ENCODE data around the gene TENM4. TPM values are rescaled to one million over a fixed set of nuclear protein-coding genes. Genes with fewer than 3 reads are reported as not detected.

Gene TENM4
- polyA plus RNA-seq, 1 donor from 2014 or later, result 16.8 TPM

DNA sequence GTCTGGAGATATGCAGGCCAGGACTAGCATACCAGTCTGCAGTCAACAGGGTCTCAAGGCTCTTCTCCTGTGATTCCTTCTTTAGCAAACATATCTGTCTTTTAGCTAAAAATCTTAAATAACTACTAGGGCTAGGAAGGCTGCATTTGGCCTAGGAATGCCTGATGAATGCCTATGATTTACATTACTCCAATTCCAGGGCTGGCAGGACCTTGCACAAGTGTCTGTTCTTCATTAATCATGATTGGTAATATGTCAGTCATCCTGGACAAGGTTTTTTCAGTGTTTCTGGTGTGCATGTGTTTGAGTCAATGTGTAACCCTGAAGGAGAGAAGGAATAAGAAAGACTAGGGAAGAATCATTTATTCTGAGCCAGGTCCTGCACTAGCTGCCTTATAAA lies 585.7 kb downstream of the TENM4 start:
- Histone ChIP-seq H3F3A (ENCODE audit: insufficient read depth, low read length, poor library complexity, severe bottlenecking) (no peaks in the 10 kb centered on the region), H3K9me3 (ENCODE audit: low read length) (no peaks in the 10 kb centered on the region), H3K4me2 (ENCODE audit: low read length) (no peak overlapping the region), H3K27me3 (ENCODE audit: insufficient read depth, low read depth, low read length) (no peaks in the 10 kb centered on the region), H3K9ac (ENCODE audit: low read length) (no peak overlapping the region), H3K36me3 (ENCODE audit: insufficient read depth, low read length) (peaks cover 5% of the 10 kb centered on the region), H3K27ac (ENCODE audit: low read length) (no peak overlapping the region), H2AFZ (ENCODE audit: low read depth, low read length) (no peak overlapping the region), H4K20me1 (ENCODE audit: insufficient read depth) (no peaks in the 10 kb centered on the region), H3K79me2 (replicated peaks; ENCODE audit: insufficient read depth, low read length) (no peaks in the 10 kb centered on the region), H3K4me3 (ENCODE audit: low read length) (no peak overlapping the region), H3K9me2 (ENCODE audit: insufficient read depth, low read length) (no peaks in the 10 kb centered on the region)
- TF ChIP-seq MXI1 (conservative IDR thresholded peaks at IDR 0.05; ENCODE audit: poor library complexity, severe bottlenecking) (no peak), SMC3 (conservative IDR thresholded peaks at IDR 0.05; ENCODE audit: poor library complexity) (no peak), POLR2AphosphoS5 (IDR thresholded peaks at IDR 0.05) (no peak), EP300 (conservative IDR thresholded peaks at IDR 0.05; ENCODE audit: poor library complexity, severe bottlenecking) (no peak), EZH2 (IDR thresholded peaks at IDR 0.05; ENCODE audit: borderline replicate concordance, insufficient read depth, low read length, poor library complexity, severe bottlenecking) (no peak), RAD21 (conservative IDR thresholded peaks at IDR 0.05) (no peak), TAF1 (IDR thresholded peaks at IDR 0.05; ENCODE audit: low read depth) (no peak)
- TF ChIP-seq, protein P1, sequence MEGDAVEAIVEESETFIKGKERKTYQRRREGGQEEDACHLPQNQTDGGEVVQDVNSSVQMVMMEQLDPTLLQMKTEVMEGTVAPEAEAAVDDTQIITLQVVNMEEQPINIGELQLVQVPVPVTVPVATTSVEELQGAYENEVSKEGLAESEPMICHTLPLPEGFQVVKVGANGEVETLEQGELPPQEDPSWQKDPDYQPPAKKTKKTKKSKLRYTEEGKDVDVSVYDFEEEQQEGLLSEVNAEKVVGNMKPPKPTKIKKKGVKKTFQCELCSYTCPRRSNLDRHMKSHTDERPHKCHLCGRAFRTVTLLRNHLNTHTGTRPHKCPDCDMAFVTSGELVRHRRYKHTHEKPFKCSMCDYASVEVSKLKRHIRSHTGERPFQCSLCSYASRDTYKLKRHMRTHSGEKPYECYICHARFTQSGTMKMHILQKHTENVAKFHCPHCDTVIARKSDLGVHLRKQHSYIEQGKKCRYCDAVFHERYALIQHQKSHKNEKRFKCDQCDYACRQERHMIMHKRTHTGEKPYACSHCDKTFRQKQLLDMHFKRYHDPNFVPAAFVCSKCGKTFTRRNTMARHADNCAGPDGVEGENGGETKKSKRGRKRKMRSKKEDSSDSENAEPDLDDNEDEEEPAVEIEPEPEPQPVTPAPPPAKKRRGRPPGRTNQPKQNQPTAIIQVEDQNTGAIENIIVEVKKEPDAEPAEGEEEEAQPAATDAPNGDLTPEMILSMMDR (IDR thresholded peaks at IDR 0.05; ENCODE audit: poor library complexity, severe bottlenecking), result no peak
- TF ChIP-seq, protein P2, sequence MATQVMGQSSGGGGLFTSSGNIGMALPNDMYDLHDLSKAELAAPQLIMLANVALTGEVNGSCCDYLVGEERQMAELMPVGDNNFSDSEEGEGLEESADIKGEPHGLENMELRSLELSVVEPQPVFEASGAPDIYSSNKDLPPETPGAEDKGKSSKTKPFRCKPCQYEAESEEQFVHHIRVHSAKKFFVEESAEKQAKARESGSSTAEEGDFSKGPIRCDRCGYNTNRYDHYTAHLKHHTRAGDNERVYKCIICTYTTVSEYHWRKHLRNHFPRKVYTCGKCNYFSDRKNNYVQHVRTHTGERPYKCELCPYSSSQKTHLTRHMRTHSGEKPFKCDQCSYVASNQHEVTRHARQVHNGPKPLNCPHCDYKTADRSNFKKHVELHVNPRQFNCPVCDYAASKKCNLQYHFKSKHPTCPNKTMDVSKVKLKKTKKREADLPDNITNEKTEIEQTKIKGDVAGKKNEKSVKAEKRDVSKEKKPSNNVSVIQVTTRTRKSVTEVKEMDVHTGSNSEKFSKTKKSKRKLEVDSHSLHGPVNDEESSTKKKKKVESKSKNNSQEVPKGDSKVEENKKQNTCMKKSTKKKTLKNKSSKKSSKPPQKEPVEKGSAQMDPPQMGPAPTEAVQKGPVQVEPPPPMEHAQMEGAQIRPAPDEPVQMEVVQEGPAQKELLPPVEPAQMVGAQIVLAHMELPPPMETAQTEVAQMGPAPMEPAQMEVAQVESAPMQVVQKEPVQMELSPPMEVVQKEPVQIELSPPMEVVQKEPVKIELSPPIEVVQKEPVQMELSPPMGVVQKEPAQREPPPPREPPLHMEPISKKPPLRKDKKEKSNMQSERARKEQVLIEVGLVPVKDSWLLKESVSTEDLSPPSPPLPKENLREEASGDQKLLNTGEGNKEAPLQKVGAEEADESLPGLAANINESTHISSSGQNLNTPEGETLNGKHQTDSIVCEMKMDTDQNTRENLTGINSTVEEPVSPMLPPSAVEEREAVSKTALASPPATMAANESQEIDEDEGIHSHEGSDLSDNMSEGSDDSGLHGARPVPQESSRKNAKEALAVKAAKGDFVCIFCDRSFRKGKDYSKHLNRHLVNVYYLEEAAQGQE (IDR thresholded peaks at IDR 0.05; ENCODE audit: borderline replicate concordance), result no peak

- H3K9me3 ChIP-seq (ENCODE audit: low read length), result no peaks in the 10 kb centered on the region
- no peak overlapping the region for H3K4me2 ChIP-seq (ENCODE audit: low read length)
- no peak overlapping the region for H3K9ac ChIP-seq (ENCODE audit: low read length)
- H3K9me2 ChIP-seq (ENCODE audit: insufficient read depth, low read length), result no peaks in the 10 kb centered on the region
- no peaks in the 10 kb centered on the region for H3F3A ChIP-seq (ENCODE audit: insufficient read depth, low read length, poor library complexity, severe bottlenecking)
- no peaks in the 10 kb centered on the region for H3K79me2 ChIP-seq (replicated peaks; ENCODE audit: insufficient read depth, low read length)
- H4K20me1 ChIP-seq (ENCODE audit: insufficient read depth), result no peaks in the 10 kb centered on the region
- TF ChIP-seq, protein P2 (IDR thresholded peaks at IDR 0.05; ENCODE audit: borderline replicate concordance), result no peak
- TF ChIP-seq RAD21 (conservative IDR thresholded peaks at IDR 0.05), result no peak
- TF ChIP-seq MXI1 (conservative IDR thresholded peaks at IDR 0.05; ENCODE audit: poor library complexity, severe bottlenecking), result no peak
- TF ChIP-seq, protein P1 (IDR thresholded peaks at IDR 0.05; ENCODE audit: poor library complexity, severe bottlenecking), result no peak
- no peak for TF ChIP-seq EP300 (conservative IDR thresholded peaks at IDR 0.05; ENCODE audit: poor library complexity, severe bottlenecking)
- TF ChIP-seq EZH2 (IDR thresholded peaks at IDR 0.05; ENCODE audit: borderline replicate concordance, insufficient read depth, low read length, poor library complexity, severe bottlenecking), result no peak
- TF ChIP-seq POLR2AphosphoS5 (IDR thresholded peaks at IDR 0.05), result no peak
- no peak for TF ChIP-seq SMC3 (conservative IDR thresholded peaks at IDR 0.05; ENCODE audit: poor library complexity)
- TF ChIP-seq TAF1 (IDR thresholded peaks at IDR 0.05; ENCODE audit: low read depth), result no peak
- H3K4me3 ChIP-seq (ENCODE audit: low read length), result no peak overlapping the region
- H2AFZ ChIP-seq (ENCODE audit: low read depth, low read length), result no peak overlapping the region
- no peak overlapping the region for H3K27ac ChIP-seq (ENCODE audit: low read length)
- no peaks in the 10 kb centered on the region for H3K27me3 ChIP-seq (ENCODE audit: insufficient read depth, low read depth, low read length)
- peaks cover 5% of the 10 kb centered on the region for H3K36me3 ChIP-seq (ENCODE audit: insufficient read depth, low read length)
Observed at GRCh38 chr11:78853521-78853920, 587.3 kb downstream of the TENM4 start.
